ENCODE data around the gene INAFM2.

Gene INAFM2

DNA sequence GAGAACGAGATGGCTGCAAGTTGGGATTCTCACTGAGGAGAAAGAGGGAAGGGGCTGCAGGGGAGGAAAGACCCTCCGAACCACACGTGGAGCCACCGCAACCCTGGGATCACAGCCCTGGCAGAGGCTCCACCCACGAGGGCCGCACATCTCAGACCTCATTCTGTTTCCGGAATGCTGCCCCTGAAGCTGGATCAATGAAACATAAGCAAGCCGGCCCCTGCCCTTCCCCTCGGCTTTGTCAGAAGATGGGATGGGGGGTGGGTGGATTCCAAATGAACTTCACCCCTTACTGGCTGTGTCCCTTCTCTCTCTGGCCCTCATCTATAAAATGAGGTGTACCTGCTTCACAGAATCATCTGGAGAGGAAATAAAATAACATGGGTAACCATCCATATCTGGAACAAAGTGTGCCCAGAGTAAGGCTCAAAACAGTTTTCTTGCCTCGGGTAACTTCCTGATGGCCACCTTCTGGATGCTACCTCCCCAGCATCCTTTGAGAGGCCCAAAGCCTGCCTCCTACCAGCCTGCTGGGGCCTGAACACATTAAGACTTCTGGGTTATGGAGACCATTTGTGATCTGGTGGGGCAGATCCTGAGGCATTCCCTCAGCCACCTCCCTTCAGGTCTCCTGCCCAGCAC, 21.9 kb downstream of the INAFM2 start:
- no peak for DNase-seq

DNA sequence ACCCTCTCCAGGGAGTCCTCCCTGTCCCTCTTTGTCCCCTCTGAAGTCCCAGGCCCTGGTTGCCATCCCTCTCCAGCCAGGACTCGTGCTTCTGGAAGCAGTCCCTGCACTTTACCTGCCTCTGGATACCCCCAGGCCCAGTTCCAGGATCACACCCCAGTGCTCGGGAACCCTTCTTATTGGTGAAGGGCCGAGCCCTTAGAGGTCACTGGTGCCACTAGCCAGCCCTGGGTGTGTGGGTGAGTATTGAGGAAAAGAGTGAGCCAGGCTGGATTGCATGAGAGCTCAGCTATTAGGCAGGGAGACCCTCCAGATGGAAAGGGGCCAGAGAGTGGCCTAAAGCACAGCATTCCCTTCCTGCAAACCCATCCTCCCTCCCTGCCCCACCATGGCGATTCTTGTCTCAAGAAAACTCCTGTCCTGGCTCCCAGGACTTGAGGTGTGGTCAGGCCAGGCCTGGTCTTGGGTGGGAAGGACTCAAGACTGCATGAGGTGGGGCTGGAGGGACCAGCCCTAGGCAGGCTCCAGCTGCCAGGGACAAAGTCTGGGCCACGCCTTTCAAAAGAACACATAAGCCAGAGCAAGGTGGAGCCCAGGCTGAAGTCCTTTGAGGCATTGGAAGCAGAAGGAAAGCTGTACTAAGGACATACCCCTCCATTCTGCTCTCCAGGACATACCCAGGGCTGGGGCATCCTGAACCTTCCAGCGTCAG, 22.5 kb downstream of the INAFM2 start:
- no peak for DNase-seq

DNA sequence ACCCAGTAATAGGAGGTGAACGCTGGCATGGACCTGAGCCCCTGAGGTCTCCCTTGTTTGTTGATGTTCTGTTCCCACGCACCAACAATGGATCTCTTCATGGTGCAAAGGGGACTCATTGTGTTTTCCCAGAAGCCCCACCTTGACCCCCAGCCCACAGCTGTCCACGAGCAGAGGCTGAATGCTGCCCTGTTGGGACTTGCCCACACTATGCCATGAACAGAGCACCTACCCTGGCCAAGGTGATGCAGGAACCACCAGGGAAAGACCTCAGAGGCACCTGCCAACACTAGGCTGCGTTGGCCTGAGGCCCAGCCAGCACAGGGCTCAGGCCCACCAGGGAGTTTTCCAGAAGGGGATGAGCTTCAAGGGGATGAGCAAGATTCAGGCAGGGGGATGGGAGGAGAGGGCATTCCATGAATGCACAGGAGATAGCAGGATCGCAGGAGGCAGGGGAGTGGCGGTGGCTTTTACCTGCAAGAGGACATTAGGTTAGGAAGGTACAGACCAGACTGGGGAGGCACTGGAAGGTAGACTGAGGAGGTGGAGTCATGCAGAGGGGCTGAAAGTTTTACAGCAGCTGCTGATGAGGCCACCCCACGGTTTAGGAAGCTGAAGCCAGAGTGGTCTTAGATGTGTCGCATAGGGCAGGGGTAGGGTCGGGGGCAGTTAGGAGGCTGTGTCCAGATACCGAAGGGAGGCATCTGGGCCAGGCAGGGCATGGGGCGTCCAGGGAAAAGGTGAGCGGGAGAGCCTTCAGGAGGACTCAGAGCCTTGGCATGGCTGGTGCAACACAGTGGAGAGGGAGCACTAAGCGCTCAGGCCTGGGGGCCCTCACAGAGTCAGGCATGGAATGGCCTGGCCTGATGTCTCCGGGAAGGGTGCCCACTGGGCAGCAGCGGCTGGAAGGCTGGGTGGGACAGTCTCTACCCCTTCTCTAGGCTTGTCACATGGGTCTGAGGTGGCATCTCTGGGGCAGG, 23.4 kb downstream of the INAFM2 start:
- DNase-seq, result no peak

DNA sequence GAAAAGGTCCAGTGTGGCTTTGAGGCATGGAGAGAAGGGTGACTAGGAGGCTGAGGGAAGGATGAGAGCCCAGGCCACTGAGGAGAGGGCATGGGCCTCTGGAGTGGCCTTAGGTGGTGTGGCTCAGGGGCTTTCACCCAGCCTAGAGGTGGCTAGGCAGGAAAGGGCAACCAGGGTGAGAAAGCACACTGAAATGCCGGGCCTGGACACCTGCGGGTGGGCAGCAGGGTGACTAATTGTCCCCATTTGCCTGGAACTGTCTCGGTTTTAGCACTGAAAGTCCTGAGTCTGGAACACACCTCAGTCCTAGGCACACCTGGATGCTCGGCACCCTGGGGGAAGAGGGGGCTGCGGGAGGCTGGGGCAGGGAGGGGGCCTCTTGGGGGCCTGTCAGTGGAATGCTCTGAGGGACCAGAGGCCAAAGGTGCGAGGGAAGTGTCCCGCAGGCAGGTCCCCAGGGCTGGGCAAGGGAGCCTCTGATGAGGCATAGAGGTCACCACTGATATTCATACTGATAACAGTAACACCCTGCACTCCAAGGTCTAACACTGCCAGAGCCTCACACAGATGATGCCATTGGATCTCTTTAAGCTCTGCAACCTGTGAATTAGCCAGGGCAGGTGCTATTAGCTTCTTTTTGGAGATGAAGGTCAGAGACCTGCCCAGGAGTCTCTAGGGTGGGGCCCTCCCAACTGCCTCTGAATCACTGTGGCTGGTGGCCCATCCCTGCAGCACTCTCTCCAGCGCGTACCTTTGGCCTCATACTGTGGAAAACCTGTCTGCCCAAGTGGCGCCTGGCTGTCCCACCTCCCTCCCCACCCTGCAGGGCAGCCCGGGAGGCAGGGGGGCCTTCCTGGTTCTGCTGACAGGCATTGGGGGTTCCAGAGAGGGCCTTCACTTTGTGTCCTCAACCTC, 24.3 kb downstream of the INAFM2 start:
- no peak for DNase-seq

DNA sequence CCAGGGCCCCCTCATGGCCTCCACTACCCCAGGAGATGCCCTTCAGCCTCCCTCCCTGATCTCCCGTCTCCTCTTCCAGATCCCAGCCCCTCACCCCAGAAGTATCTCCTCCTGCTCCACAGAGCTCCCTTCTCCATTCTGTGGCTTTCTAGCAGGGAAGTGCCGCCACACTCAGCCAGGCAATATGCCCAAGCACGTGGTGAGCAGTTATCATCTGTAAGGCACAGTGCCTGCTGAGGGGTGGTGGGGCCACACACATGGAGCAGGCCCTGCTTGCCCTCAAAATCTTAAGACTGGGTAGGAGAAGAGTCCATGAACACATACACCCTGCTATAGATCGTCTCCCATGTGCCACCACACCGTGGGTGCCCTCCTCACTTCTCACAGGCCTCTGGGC, 25.0 kb downstream of the INAFM2 start:
- no peak for DNase-seq

DNA sequence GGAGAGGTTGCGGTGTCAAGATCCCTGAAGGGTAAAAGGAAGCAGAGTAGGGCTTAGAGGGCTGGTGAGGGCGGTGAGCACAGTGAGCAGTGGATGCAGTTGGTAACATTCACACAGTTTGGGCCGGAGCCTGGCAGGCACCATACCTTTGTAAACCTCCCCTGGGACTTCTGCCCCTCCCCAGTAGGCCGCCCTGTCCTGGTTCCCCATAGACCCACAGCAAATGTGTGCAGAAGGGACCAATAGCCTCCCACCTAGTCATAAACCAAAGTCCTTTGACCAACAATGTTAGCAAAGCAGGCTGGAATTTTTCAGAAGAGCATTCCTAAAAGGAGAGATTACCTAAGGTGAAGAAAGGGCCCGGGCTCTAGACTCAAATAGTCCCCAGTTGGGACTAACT, 25.7 kb downstream of the INAFM2 start:
- no peak for DNase-seq

DNA sequence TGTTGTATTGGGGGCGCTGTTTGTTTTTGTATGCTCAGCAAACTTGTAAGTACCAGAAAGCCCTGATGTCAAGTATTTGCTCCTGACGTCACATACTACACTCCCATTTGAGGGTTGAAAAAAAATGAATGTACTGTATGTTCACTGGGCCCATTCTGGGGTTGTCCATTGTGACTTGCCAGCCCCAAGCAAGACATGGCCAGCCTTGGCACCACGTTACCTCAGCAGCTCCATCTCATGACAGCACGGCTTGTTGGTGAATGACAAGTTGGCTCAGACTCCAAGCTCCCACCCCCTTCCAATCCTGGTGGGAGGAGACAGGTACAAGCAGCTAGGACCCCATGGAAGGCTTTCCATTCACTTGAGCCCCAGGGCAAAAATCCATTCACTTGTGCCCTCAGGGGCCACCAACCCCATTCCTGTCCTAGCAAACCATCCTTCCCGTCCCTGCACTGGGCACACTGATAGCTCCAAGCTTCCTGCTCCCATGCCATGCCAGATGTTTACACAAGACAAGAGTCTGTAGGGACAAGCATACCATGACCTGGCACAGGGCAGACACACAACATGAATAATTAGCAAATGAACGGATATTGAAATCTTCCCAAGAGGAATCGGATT, 28.9 kb downstream of the INAFM2 start:
- no peak for DNase-seq

DNA sequence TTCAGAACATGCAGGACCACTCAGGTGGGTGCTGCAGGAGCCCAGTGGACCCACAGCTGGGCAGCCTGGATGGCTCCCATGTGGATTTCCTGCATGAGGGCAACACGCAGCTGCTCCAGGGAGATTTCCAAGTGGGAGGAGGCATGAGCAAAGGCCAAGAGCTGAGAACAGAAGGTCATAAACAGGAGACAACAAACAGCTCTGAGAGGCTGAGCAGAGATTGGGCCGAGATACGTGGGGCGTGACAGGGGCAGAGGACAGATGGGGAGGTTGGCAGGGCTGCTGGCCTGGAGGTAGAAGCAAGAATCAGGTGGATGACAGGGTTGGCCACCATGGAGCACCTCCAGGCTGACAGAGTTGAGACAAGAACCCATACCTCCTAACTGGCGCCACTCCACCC, 30.2 kb downstream of the INAFM2 start:
- no peak for DNase-seq

DNA sequence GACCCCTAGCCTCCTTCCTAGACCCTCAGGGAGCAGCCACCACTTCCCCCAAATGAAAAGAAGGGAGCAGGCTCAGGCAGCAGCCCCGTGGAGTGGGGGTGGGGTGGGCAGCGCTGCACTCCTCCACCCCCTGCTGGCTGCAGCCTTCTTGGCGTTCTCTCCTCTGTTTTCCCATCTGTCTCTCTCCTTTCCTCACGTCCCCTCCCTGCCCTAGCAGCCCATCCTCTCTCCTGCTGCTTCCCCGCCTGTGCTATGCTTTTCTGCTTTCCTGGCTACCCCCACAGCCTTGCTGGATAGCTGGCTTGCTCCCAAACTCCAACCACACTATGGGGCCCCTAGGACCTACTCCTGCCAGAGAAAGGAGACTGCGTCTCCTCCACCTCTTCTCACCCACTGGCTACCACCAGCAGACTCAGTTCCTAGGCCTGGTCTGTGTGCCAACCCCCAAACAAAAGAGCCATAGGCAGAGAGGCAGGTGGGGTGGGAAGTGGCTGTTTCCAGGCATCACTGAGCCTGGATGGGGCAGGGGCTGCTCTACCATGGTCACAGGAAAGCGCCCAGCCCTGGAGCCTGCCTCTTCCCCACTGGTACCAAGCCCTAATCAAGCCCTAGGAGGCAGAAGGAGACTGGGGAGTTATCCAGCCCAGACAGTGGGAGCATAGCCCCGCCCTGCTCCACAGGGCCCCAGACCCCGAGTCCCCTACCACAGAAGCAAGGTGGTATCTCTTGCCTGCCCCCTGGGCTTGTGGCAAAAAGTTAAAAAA, 31.1 kb downstream of the INAFM2 start:
- peak in 1 of 2 experiments; percentile 60 for DNase-seq

DNA sequence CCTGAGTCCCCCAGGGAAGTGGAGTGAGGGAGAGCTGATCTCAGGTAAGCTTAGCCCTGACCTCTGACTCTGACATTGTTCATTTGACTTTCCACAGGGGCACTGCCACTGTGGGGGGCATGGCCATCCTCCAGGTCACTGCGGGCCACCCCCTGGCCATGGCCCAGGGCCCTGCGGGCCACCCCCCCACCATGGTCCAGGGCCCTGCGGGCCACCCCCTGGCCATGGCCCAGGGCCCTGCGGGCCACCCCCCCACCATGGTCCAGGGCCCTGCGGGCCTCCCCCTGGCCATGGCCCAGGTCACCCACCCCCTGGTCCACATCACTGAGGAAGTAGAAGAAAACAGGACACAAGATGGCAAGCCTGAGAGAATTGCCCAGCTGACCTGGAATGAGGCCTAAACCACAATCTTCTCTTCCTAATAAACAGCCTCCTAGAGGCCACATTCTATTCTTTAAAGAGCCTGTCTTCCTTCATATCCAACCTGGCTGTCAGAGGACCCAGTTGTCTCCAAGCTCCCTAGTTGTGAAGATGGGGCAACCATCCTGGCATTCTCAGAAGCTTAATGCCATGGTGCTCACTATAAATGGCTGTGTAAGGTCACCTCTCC, 32.6 kb downstream of the INAFM2 start:
- DNase-seq, result no peak

DNA sequence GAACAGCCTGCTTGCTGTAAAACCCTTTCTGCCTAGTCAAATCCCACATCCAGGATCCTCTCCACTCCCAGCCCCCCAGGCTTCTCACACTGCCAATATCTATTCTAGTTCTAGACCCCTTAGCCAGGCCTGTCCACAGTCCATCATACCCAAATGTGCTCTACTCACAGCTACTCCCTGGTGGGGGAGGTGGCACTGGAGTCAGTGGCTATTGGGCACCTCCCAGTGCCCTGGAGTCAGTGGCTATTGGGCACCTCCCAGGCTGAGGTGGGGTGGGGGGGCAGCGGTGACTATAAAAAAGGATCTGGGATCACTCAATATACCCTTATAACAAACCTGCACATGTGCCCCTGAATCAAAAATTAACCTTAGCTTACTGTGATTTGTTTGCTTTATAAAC, 33.8 kb downstream of the INAFM2 start:
- DNase-seq, result no peak

DNA sequence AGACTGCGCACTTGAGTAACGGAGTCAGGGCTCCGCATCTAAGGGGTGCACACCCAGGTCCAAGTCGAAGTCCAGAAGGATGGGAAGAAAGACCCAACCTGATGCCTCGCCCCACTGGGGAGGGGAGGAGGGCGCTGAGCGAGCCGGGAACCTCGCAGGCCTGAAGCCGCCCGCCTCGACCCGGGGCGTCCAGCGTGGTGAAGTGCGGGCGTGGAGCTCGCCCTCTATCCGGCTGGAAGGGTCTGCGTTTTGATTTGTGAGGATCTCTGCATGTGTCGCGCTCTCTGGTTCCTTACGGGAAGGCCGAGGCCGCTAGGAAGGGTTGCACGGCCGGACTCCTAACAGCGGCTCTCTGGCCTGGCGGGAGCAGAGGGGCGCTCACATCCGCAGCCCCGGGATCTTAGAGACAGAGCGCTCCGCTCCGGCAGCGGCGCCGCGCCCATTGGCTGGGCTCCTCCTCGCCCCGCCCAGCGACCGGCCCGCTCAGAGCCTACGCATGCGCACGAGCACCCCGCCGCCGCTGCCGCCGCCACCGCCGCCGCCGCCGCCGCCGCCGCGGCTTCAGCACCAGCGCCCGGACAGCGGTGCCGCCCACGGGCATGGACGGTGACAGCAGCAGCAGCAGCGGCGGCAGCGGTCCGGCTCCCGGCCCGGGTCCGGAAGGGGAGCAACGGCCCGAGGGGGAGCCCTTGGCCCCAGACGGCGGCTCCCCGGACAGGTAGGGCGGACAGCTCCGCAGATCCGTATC, 34.4 kb downstream of the INAFM2 start, which contains the start of gene DISP2:
Gene DISP2, plus strand, starts transcription at position 497 of the 748 bp plus-strand sequence. Its CDS starts 103 bp downstream, at position 600.
- peak; percentile 84 for DNase-seq

DNA sequence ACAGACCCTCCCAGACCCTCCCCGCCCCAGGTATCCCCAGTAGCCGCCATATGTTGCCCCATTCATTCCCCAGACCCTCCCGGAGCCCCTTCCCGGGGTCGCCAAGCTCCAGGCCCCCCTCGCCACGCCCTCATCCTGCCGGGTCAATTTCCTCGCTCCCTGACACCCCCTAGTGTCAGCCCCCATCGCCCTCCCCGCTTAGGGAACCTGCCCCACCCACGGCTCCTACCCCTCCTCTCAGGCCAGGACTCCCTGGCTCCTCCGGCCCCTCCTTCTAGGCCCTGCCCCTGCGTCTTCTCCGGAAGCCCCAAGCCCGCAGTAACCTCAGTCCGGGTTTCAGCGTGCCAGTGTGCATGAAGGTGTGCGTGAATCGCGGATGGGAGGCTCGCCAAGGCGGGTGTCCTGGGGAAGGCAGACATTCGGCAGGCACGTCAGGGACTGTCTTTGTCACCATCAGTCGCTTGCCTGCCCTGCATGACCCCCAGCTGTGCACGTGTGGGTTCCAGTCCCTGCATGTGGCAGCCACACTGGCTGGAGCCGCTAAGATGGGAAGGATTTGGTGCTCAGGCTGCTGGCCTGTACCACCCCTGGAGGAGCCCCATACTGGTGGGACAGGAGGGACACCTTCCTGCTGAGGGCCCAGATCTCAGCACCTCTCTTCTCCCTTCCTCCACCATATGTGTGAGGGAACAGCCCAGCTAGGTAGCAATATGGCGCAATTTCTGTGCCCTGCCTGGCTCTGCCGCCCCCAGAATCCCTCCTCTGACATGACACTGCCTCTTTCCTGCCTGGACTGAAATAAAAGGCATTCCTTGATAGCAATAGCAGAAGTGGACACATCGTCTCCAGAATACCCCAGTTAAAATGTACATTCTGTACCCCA, 35.2 kb downstream of the INAFM2 start:
- DNase-seq, result peak in 1 of 2 experiments; percentile 61

DNA sequence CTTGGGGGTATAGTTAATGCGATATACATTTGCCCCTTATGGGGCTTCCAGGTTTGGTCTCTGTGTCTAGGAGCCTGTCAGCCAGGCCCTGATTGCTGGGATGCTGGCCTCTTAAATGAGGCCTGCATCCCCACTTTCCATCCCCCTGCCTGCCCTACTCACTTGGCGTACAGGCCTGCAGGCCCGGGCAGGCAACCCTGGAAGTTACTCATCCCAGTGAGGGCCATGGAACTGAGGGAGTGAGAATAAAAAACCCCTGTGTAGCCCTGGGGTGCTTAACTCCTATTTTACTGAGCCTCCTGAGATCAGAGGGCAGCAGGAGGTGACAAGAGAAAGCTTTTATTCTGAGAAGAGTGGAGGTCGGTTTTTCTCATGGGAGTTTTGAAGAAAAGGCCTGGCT, 36.5 kb downstream of the INAFM2 start:
- no peak for DNase-seq

DNA sequence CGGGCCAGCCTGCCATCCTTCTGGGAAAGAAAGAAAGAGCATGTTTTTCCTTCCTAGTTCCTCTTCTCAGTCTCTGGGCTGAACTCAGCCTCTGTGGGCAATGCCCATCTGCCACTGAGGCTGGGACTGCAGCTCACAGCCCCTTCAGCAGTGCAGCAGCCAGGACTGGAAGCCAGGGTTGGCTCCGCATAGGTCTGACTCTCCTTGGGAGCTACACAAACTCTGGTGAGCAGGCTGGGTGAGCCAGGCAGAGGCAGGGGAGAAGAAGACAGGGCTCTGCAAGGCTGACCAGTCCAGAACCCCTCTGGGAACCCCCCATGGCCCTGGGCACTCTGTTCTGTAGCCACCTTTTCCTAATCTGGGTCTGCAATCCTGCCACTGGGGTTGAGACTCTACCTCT, 38.1 kb downstream of the INAFM2 start:
- DNase-seq, result no peak

DNA sequence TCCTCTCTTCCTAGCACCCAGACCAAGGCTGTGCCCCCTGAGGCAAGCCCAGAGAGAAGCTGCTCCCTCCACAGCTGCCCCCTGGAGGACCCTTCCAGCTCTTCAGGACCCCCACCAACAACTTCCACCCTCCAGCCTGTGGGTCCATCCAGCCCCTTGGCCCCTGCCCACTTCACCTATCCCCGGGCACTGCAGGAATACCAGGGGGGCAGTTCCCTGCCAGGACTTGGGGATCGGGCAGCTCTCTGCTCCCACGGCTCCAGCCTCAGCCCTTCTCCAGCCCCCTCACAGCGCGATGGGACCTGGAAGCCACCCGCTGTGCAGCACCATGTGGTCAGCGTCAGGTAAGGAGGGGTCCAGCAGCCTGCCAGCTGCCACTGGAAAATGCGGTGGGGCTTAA, 40.1 kb downstream of the INAFM2 start:
- DNase-seq, result no peak

DNA sequence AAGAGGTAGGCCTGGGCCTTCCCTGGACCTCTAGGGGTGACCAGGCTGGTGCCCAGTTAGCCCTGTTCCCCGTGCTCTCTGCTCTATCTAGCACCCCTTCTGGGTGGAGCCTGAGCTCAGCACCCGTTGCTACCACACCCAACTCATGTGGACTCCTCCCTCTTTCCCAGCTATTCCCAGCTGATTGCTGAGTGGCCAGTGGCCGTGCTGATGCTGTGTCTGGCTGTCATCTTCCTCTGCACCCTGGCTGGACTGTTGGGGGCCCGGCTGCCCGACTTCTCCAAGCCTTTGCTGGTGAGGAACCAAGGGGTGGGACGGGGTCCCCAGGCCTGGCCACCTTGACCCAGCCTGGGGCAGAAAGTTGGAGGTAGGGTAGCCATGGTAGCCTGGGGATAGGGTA, 40.8 kb downstream of the INAFM2 start:
- no peak for DNase-seq

DNA sequence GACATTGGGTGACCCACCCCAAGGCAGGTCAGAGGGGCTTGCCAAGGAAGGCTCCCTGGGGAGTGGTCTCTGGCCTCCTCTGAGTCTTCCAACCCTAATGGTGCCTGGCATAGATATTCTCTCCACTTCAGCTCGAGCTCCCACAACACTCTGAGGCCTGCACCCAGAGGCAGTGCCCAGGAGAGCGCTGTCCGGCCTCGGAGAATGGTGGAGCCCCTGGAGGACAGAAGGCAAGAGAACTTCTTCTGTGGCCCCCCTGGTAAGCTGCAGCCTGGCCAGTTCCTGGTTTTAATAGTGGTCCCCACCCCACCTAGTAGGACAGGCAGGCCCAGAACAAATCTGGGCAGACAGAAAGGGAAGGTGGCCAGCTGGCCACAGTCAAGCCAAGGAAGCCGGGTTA, 41.5 kb downstream of the INAFM2 start:
- no peak for DNase-seq

Measured in NCI-H2081 (cell line).